NCI-H1930 (cell line): Measurements from ENCODE around the gene MKRN2OS.
"Not testable (repeated sequence)": the region's sequence is repeated elsewhere in the genome, so short reads cannot be mapped to it uniquely, and the experiment has no call there.

ENCODE experiments used
- DNase-seq, 2 experiments: peaks; one replicate each; lab custom pipeline; 2025; lab: John Stamatoyannopoulos, UW

Gene MKRN2OS

GRCh38 chr3:12561397-12561796 lies 16.1 kb upstream of the MKRN2OS start:
- no peak for DNase-seq

- DNase-seq, result no peak
Measured at GRCh38 chr3:12560505-12561190, 15.3 kb upstream of the MKRN2OS start.

- no peak for DNase-seq
Measured at GRCh38 chr3:12559520-12559919, 14.2 kb upstream of the MKRN2OS start.

- DNase-seq, result no peak
Measured at GRCh38 chr3:12558706-12559105, 13.4 kb upstream of the MKRN2OS start.

- DNase-seq, result no peak
Measured at GRCh38 chr3:12557473-12558100, 12.3 kb upstream of the MKRN2OS start.

GRCh38 chr3:12556690-12557472 lies 11.6 kb upstream of the MKRN2OS start, which contains the start of gene MKRN2:
MKRN2 (plus strand) TSS chr3:12557087; CDS start chr3:12557151, 64 bp downstream.
- peak; percentile 47 to 84 for DNase-seq

GRCh38 chr3:12556314-12556689 lies 11.0 kb upstream of the MKRN2OS start:
- no peak for DNase-seq

- DNase-seq, result peak in 1 of 2 experiments; percentile 18
Measured at GRCh38 chr3:12553921-12554391, 8.7 kb upstream of the MKRN2OS start.

GRCh38 chr3:12549971-12550760 lies 4.9 kb upstream of the MKRN2OS start:
- DNase-seq, result no peak

- DNase-seq, result no peak
Measured at GRCh38 chr3:12544652-12545472, 437 bp downstream of the MKRN2OS start.

GRCh38 chr3:12543497-12543896 lies 1.8 kb downstream of the MKRN2OS start:
- DNase-seq, result not testable (repeated sequence)

GRCh38 chr3:12541625-12542024 lies 3.7 kb downstream of the MKRN2OS start:
- DNase-seq, result no peak

- no peak for DNase-seq
Measured at GRCh38 chr3:12536423-12536822, 8.9 kb downstream of the MKRN2OS start.

- DNase-seq, result no peak
Measured at GRCh38 chr3:12532182-12532581, 13.1 kb downstream of the MKRN2OS start.

GRCh38 chr3:12527757-12528143 lies 17.5 kb downstream of the MKRN2OS start:
- DNase-seq, result no peak

- DNase-seq, result no peak
Measured at GRCh38 chr3:12522721-12523120, 22.6 kb downstream of the MKRN2OS start.

GRCh38 chr3:12521010-12521409 lies 24.3 kb downstream of the MKRN2OS start:
- no peak for DNase-seq

GRCh38 chr3:12518261-12519028 lies 26.9 kb downstream of the MKRN2OS start:
- DNase-seq, result no peak

GRCh38 chr3:12516873-12517272 lies 28.4 kb downstream of the MKRN2OS start:
- no peak for DNase-seq

GRCh38 chr3:12515631-12516030 lies 29.7 kb downstream of the MKRN2OS start:
- no peak for DNase-seq
